Stomach (tissue), 4 donors: ENCODE data around the gene MAGEF1.

Experiments used
- CTCF ChIP-seq, 7 experiments: fragments of 450-650 bp in 4 of 7; fragments of 200-600 bp in 3 of 7; sonication (generic) in 3 of 7; IDR thresholded peaks; one replicate each; pipeline ENCODE4 v1.5.1; 2016 to 2019; ENCODE audit warnings: antibody characterized with exemption in 7 of 7, control low read depth in 2 of 7, mild to moderate bottlenecking in 1 of 7
- EP300 ChIP-seq: sonication (generic); formaldehyde crosslinking; IDR thresholded peaks from one replicate; pipeline ENCODE4 v1.6.1; 2017; ENCODE audit warnings: antibody characterized with exemption
- POLR2AphosphoS5 ChIP-seq, 3 donors: sonication (generic); formaldehyde crosslinking; IDR thresholded peaks; one replicate each; pipeline ENCODE4 v1.6.1; 2016; ENCODE audit warnings: antibody characterized with exemption in 3 of 3

GRCh38 chr3:184761075-184761841 is 49.4 kb upstream of the MAGEF1 start:
- TF ChIP-seq CTCF (IDR thresholded peaks at IDR 0.05) (no peak), EP300 (no peak), POLR2AphosphoS5 (IDR thresholded peaks at IDR 0.05) (peak in 2 of 3 donors; percentile 55 to 72)
